A673 (cell line): Measurements from ENCODE around the gene FUZ.

Experiments used
- EZH2 ChIP-seq: fragments of 200-600 bp; sonication (generic); IDR thresholded peaks from 2 replicates; pipeline ENCODE4 v1.6.1; 2017; ENCODE audit warnings: borderline replicate concordance, low read depth, mild to moderate bottlenecking, mixed read lengths, antibody characterized with exemption, low read length; ENCODE audit not compliant: poor library complexity, severe bottlenecking
- TF ChIP-seq, protein P1 (sequence below): fragments of 300-800, 200-600 bp; sonication (generic); conservative IDR thresholded peaks from 2 replicates; pipeline ENCODE4 v1.5.1; 2017; ENCODE audit warnings: low read depth, mild to moderate bottlenecking, antibody characterized with exemption, low read length, moderate library complexity, mixed read lengths

DNA sequence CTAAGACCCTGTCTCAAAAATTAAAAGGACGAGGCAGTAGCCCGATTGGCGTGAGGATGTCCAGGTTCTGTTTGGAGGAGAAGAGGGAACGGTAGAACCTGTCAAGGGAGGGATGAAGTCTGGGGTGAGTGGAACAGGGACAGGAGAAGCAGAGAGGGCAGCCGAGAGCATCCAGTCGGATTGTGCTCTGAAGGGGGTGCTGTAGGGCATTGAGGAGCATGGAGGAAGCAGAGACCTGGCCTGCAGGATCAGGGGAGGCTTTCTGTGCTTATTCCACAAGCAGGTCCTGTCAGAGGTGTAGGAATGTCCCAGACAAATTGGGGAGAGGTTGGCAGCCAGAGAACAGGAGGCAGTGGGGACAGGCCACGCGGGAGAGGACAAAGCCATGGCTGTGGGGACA is 32.2 kb downstream of the FUZ start:
- TF ChIP-seq, protein P1, sequence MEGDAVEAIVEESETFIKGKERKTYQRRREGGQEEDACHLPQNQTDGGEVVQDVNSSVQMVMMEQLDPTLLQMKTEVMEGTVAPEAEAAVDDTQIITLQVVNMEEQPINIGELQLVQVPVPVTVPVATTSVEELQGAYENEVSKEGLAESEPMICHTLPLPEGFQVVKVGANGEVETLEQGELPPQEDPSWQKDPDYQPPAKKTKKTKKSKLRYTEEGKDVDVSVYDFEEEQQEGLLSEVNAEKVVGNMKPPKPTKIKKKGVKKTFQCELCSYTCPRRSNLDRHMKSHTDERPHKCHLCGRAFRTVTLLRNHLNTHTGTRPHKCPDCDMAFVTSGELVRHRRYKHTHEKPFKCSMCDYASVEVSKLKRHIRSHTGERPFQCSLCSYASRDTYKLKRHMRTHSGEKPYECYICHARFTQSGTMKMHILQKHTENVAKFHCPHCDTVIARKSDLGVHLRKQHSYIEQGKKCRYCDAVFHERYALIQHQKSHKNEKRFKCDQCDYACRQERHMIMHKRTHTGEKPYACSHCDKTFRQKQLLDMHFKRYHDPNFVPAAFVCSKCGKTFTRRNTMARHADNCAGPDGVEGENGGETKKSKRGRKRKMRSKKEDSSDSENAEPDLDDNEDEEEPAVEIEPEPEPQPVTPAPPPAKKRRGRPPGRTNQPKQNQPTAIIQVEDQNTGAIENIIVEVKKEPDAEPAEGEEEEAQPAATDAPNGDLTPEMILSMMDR, result no peak
- TF ChIP-seq EZH2, result no peak
